Colon (tissue), 2 donors: ENCODE data around the gene FN3KRP.

Source experiments
- FAIRE-seq: peaks from 2 replicates; lab custom pipeline; 2012; peaks lifted over from hg19 to GRCh38; lab: Jason Lieb, UNC
- donor health status: control.
- donor health status: control.

FN3KRP gene

GRCh38 chr17:82687871-82688270 is 28.6 kb upstream of the FN3KRP start:
- FAIRE-seq: no peak

GRCh38 chr17:82689077-82689476 is 27.4 kb upstream of the FN3KRP start:
- FAIRE-seq: no peak

DNA sequence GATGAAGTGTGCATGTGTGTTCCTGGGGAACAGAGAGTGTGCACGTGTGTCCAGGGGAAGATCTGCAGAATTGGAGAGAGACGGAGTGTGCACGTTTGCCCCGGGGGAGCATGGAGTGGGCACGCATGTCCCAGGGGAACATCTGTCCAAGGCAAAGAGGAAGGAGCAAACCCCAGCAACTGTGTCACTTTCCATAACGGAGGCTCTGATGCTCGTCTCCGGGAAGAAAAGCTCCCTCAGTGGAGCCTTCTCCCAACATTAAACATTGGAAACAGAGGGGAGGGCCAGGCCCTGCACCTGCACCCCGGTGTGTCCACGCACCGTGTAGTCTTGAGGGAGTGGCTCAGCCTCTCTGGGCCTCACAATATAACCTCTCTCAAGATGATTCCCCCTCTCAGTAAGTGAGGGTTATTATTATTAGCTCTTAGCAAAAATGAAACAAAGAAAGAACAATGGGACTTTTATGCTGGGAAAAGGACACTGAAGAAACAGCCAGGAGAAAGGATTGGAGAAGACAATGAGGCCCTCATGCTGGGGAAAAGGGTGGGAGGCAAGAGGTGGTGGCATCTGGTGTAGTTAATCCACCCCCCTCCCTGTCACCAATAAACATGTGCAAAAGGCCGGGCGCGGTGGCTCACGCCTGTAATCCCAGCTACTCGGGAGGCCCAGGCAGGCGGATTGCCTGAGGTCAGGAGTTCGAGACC is 25.6 kb upstream of the FN3KRP start:
- FAIRE-seq: no peak

- no peak for FAIRE-seq
Measured at GRCh38 chr17:82691714-82692113, 24.8 kb upstream of the FN3KRP start.

DNA sequence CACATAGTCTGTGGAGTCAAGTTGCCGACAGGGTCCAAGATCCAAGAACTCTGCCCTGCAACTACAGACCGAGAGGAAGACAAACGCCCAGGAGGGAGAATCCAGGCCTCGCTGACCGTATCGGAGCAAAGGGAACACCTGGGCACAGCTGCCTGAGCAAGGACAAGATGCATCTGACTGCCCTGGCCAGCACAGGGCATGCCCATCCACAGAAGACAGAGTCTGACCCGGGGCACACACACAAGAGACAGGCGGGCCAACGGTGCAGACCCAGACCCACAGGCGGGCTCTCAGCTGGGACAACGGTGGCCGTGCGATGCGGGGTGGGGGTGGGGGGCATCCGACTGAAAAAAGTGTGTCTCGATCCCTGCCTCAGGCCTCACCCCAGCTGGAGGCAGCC is 24.2 kb upstream of the FN3KRP start:
- FAIRE-seq: no peak

- FAIRE-seq: no peak
Measured at GRCh38 chr17:82693168-82693867, 23.2 kb upstream of the FN3KRP start.

DNA sequence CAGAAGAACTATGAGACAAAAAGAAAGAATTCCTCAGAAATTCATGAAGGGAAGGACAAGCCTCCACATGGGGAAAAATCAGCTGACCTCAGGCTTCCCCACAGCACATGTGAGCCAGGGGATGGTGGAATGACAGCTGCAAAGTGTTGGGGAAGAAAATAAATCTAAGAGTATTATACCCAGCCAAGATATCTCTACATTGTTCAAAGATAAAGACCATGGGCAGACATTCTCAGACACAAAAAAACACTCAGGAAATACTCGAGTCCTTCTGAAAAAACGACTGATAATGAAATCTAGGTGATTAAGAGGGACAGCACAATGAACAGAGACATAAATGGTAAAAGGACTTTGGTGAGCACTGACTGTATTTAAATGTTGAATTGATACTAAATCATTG is 21.9 kb upstream of the FN3KRP start:
- FAIRE-seq: no peak

DNA sequence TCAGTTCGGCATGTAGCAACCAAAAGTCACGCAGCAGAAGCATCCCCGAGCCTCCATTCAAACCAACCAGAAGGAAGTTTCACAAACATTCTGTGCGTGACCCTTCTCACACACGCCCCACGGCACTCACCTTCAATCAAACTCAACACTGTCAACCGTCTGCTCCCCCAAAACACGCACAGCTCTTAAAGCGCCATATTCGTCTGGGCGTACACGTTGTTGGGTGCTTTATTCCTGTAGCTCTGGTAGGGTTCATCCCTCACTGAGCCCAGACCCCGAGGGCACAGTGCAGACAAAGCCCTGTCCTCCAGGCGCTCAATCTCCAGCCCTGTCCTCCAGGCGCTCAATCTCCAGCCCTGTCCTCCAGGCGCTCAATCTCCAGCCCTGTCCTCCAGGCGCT is 20.2 kb upstream of the FN3KRP start:
- FAIRE-seq: no peak

- FAIRE-seq: no peak
Measured at GRCh38 chr17:82696916-82697807, 19.3 kb upstream of the FN3KRP start.

DNA sequence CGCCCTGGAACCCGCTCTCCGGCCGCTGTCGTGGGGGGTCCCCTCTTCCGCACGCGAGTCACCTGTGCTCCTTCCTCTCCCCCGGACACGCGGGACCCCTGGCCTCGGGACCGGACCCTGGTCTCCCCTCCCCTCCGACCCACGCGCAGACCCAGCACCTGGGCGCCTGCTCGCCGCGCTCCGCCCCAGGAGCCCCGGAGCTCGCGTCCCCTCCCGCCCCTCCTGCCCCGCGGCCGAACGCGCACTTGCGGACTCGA is 18.8 kb upstream of the FN3KRP start:
- FAIRE-seq: no peak

- FAIRE-seq: no peak
Measured at GRCh38 chr17:82698065-82698973, 18.2 kb upstream of the FN3KRP start, which contains the start of gene RAB40B. RAB40B (minus strand) TSS chr17:82698698; CDS start chr17:82698596, 102 bp downstream.

GRCh38 chr17:82698974-82699442 is 17.5 kb upstream of the FN3KRP start:
- FAIRE-seq: no peak

- no peak for FAIRE-seq
Measured at GRCh38 chr17:82699551-82699950, 17.0 kb upstream of the FN3KRP start.

GRCh38 chr17:82702231-82702927 is 14.1 kb upstream of the FN3KRP start:
- FAIRE-seq: no peak

DNA sequence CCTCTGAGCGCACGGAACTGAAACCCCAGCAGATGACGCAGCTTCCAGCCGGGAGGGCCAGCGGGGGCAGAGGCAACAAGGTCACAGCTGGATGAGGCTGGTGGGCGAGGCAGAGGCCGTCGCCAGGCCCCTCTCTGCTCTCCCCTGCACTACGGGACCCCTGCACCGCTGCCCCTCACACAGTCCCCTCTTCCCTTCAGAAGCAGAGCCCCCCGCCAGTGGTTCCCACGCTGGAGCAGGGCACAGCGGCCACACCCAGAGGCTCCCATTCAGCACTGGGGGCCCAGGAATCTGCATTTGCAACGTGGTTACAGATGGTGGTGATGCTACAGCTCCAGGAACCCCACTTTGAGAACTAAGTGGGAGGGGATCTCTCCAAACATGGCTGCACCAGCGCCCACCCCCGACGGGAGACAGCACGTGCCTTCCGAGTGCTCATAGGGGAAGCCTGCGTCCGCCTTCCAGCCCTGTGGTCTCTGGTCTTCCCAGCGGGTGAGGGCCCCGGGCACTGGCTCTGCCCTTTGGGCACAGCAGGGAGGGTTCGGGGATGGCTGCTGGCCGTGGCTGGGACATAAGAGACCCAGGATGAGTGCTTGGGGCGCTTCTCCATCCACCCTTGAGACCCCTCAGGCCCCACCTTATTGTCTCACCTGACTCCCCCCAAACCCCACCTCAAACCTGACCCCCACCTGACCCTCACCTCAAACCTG is 13.3 kb upstream of the FN3KRP start:
- FAIRE-seq: no peak

- no peak for FAIRE-seq
Measured at GRCh38 chr17:82703935-82704865, 12.3 kb upstream of the FN3KRP start.

- FAIRE-seq: no peak
Measured at GRCh38 chr17:82704886-82705285, 11.6 kb upstream of the FN3KRP start.

GRCh38 chr17:82705756-82706155 is 10.8 kb upstream of the FN3KRP start:
- FAIRE-seq: no peak

GRCh38 chr17:82709024-82709675 is 7.4 kb upstream of the FN3KRP start:
- FAIRE-seq: no peak
